Measurements from ENCODE around the gene NUP42. TPM values are rescaled to one million over a fixed set of nuclear protein-coding genes. Genes with fewer than 3 reads are reported as not detected.
"Not testable (repeated sequence)": the region's sequence is repeated elsewhere in the genome, so short reads cannot be mapped to it uniquely, and the experiment has no call there.

Gene NUP42
- total and polyA plus RNA-seq, 8 donors = 23.3 to 82.4 (median 62.7) TPM

DNA sequence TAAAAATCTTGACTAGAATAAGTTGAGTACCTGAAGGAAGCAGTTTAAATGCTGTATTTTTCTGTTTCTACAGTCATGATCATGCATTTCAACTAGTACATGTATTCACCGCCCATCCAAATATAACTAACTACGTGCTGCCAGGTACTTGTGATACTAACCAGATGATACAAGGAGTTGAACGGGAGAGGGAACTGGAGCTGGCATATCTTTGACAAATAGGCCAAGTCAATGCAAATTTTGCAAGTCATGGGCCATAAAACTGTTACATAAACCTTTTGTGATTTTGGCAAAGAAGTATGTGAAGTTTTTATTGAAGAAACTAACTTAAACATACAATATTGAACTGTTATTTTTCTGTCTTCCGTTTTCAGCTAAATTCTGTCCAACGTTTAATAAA, 14.5 kb downstream of the NUP42 start:
- DNase-seq (no peak), ATAC-seq (no peak)
- intact Hi-C loops (cut with DNase I) = no loop called here
- Histone ChIP-seq H3K27me3 (no peaks in the 10 kb centered on the region), H3K4me1 (no peaks in the 10 kb centered on the region), H3K4me3 (no peak overlapping the region), H3K27ac (no peak overlapping the region), H3K36me3 (peaks cover 0 to 94% of the 10 kb centered on the region in 2 donors), H3K9me3 (no peaks in the 10 kb centered on the region)
- TF ChIP-seq, protein P1, sequence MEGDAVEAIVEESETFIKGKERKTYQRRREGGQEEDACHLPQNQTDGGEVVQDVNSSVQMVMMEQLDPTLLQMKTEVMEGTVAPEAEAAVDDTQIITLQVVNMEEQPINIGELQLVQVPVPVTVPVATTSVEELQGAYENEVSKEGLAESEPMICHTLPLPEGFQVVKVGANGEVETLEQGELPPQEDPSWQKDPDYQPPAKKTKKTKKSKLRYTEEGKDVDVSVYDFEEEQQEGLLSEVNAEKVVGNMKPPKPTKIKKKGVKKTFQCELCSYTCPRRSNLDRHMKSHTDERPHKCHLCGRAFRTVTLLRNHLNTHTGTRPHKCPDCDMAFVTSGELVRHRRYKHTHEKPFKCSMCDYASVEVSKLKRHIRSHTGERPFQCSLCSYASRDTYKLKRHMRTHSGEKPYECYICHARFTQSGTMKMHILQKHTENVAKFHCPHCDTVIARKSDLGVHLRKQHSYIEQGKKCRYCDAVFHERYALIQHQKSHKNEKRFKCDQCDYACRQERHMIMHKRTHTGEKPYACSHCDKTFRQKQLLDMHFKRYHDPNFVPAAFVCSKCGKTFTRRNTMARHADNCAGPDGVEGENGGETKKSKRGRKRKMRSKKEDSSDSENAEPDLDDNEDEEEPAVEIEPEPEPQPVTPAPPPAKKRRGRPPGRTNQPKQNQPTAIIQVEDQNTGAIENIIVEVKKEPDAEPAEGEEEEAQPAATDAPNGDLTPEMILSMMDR (IDR thresholded peaks at IDR 0.05) = no peak

DNA sequence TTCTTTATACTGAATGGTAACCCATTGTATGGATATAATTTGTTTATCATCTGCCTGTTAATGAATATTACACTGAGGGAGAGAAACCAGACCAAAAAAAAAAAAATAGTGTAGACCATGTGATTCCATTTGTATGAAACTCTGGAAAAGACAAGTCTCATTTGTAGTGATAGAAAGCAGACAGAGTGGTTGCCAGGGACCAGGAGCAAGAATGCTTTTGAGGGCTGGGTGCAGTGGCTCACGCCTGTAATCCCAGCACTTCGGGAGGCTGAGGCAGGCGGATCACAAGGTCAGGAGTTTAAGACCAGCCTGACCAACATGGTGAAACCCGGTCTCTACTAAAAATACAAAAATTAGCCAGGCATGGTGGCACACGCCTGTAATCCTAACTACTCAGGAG, 15.9 kb downstream of the NUP42 start:
- H3K27me3 ChIP-seq; intact Hi-C loops (cut with DNase I); DNase-seq; H3K4me1 ChIP-seq; H3K27ac ChIP-seq; ATAC-seq; H3K9me3 ChIP-seq; H3K4me3 ChIP-seq: not testable (repeated sequence)
- H3K36me3 ChIP-seq = peaks cover 0 to 91% of the 10 kb centered on the region in 2 donors

DNA sequence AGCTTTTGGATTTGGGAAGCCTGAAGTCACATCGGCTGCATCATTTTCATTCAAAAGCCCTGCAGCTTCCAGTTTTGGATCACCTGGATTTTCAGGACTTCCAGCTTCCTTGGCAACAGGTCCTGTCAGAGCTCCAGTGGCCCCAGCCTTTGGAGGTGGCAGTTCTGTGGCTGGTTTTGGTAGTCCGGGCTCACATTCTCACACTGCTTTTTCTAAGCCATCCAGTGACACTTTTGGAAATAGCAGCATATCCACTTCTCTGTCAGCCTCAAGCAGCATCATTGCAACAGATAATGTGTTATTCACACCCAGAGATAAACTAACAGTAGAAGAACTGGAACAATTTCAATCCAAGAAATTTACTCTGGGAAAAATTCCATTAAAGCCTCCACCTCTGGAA, 18.5 kb downstream of the NUP42 start:
- ATAC-seq = no peak
- DNase-seq = no peak
- Histone ChIP-seq H3K4me3 (no peak overlapping the region), H3K4me1 (no peaks in the 10 kb centered on the region), H3K36me3 (peaks cover 0 to 70% of the 10 kb centered on the region in 2 donors), H3K27ac (no peak overlapping the region), H3K27me3 (no peaks in the 10 kb centered on the region), H3K9me3 (no peaks in the 10 kb centered on the region)
- TF ChIP-seq, protein P1 (IDR thresholded peaks at IDR 0.05) = no peak
- intact Hi-C loops (cut with DNase I) = no loop called here

DNA sequence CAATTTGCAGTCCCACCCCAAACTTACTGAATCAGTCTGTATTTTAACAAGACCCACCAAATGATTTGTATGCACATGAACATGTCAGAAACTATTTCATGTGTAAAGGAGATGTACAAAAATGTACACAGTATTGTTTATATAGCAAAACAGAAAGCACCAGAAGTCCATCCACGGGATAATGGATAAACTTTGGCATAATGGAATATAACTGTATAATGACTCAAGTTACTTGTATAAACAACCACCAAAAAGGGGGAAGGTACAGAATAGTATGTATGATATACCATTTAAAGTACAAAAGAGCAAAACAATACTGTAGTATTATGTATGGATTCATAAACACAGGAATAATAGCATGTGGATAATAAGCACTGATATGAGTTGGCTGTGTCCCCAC, 22.4 kb downstream of the NUP42 start:
- Histone ChIP-seq H3K4me3 (no peak overlapping the region), H3K36me3 (peaks cover 0 to 37% of the 10 kb centered on the region in 2 donors), H3K27ac (no peak overlapping the region), H3K27me3 (peaks cover 0 to 12% of the 10 kb centered on the region in 2 donors), H3K9me3 (no peaks in the 10 kb centered on the region), H3K4me1 (peaks cover 0 to 20% of the 10 kb centered on the region in 2 donors)
- DNase-seq (no peak), ATAC-seq (no peak)
- TF ChIP-seq, protein P1 (IDR thresholded peaks at IDR 0.05) = no peak
- intact Hi-C loops (cut with DNase I) = no loop called here

DNA sequence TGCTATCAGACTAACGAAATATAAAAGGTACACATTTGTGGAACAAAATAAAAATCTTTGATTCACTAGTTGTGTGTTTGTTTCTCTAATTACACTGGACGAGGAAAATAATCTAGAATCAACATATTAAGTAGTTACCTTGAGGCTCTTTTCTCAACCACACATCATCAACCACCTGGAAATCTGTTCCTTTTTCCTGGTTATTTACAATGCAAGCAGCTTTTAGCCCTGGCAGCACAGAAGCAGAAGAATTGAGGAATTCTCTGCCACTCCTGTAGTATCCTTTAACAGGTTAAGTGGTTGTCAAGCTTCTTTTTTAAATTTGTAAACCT, 23.7 kb downstream of the NUP42 start:
- Histone ChIP-seq H3K27ac (peak overlapping the region in 1 of 2 donors; percentile 57), H3K36me3 (peaks cover 0 to 24% of the 10 kb centered on the region in 2 donors), H3K27me3 (peaks cover 0 to 20% of the 10 kb centered on the region in 2 donors), H3K9me3 (no peaks in the 10 kb centered on the region), H3K4me3 (peak overlapping the region in 1 of 2 donors; percentile 24), H3K4me1 (peaks cover 0 to 23% of the 10 kb centered on the region in 2 donors)
- ATAC-seq (no peak), DNase-seq (no peak)
- intact Hi-C loops (cut with DNase I) = no loop called here
- TF ChIP-seq, protein P1 (IDR thresholded peaks at IDR 0.05) = no peak

All from left lung (tissue), 10 donors.